GM20000 (cell line): ENCODE measurements around the gene MACROD1.

ENCODE experiments used
- DNase-seq: peaks from one replicate; pipeline ENCODE4 v3.0.0; 2012; ENCODE audit warnings: low spot score
- CTCF ChIP-seq: IDR thresholded peaks from 2 replicates; pipeline ENCODE4 v1.5.1; 2012; ENCODE audit warnings: mild to moderate bottlenecking, control low read depth; ENCODE audit errors: extremely low read depth, missing control alignments

MACROD1 gene

GRCh38 chr11:64132191-64132771 is 33.6 kb downstream of the MACROD1 start:
- no peak for TF ChIP-seq CTCF
- no peak for DNase-seq

GRCh38 chr11:64131683-64132190 is 34.2 kb downstream of the MACROD1 start:
- TF ChIP-seq CTCF, result no peak
- DNase-seq, result no peak

DNA sequence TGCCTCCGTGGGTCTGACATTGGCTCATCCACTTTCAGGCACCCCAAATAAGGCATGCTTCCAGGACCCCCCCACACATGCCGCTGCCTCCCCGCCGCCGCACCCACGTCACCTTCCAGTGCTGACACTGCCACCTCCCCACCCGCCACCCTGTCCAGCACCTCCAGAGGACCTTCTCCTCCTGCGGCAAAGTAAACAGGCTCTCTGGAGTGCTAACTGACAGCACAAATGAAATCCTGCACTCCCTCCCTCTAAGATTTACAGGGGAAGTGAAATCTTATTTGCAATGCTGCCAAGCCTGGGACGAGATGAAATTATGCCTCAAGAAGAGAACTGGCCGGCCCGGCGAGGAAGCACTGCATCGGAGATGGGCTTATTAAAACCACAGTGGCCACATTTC is 35.3 kb downstream of the MACROD1 start:
- TF ChIP-seq CTCF, result no peak
- DNase-seq, result no peak

- TF ChIP-seq CTCF, result no peak
- DNase-seq, result no peak
These were observed 36.5 kb downstream of the MACROD1 start for GRCh38 chr11:64129403-64129802.

GRCh38 chr11:64128255-64129006 is 37.5 kb downstream of the MACROD1 start:
- no peak for DNase-seq
- TF ChIP-seq CTCF, result no peak

- no peak for DNase-seq
- TF ChIP-seq CTCF, result no peak
These were observed 38.4 kb downstream of the MACROD1 start for GRCh38 chr11:64127267-64128072.

DNA sequence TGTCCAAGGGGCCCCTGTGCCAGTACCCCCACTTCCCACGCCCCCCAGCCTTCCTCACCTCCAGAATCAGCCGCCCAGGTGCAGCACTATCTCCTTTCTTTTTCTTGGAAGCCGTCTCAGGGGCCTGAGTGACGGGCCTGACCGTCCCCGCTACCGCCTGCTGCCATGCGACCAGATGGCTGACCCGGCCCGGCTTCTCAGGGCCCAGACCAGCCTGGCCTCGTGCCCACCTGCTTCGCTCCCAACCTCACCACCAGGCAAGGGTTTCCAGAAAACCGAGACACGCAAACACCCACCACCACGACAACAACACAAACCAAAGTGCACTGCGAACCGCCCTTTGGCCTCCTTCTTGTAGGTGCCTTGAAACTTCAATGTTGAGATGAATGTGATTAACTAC is 39.1 kb downstream of the MACROD1 start:
- no peak for TF ChIP-seq CTCF
- DNase-seq, result no peak
